ENCODE data around the gene FURIN. TPM values are rescaled to one million over a fixed set of nuclear protein-coding genes. Genes with fewer than 3 reads are reported as not detected.

FURIN gene
- polyA plus RNA-seq, 10 donors, result 20.1 to 35.7 (median 28.3) TPM

Other genes with a start within 250 kb of the FURIN start
- gene BLM, start 151.2 kb upstream of the FURIN start, polyA plus RNA-seq (ENCODE audit: insufficient read length in 10 of 10), result 1 to 10 TPM; 2.9 to 9.5 (median 5.6) TPM
- 10 to 100 TPM; 10.0 to 15.9 (median 11.4) TPM for gene FES, start 15.9 kb downstream of the FURIN start, polyA plus RNA-seq (ENCODE audit: insufficient read length in 10 of 10)
- 10 to 100 TPM; 21.2 to 44.6 (median 33.3) TPM for gene MAN2A2, start 34.7 kb downstream of the FURIN start, polyA plus RNA-seq (ENCODE audit: insufficient read length in 10 of 10)
- gene HDDC3, start 64.0 kb downstream of the FURIN start, polyA plus RNA-seq (ENCODE audit: insufficient read length in 10 of 10), result 10 to 100 TPM in 4 of 10 donors, 1 to 10 TPM in 6; 8.2 to 13.7 (median 9.9) TPM
- gene UNC45A, start 66.7 kb downstream of the FURIN start, polyA plus RNA-seq (ENCODE audit: insufficient read length in 10 of 10), result 10 to 100 TPM; 22.6 to 35.7 (median 27.0) TPM
- 10 to 100 TPM in 9 of 10 donors, 1 to 10 TPM in 1; 9.8 to 18.6 (median 12.2) TPM for gene RCCD1, start 86.3 kb downstream of the FURIN start, polyA plus RNA-seq (ENCODE audit: insufficient read length in 10 of 10)
- 10 to 100 TPM; 34.1 to 72.6 (median 45.2) TPM for gene PRC1, start 125.9 kb downstream of the FURIN start, polyA plus RNA-seq (ENCODE audit: insufficient read length in 10 of 10)
- gene VPS33B, start 154.0 kb downstream of the FURIN start, polyA plus RNA-seq (ENCODE audit: insufficient read length in 10 of 10), result 10 to 100 TPM in 7 of 10 donors, 1 to 10 TPM in 3; 7.5 to 15.5 (median 11.1) TPM
- gene SV2B, start 231.7 kb downstream of the FURIN start, polyA plus RNA-seq (ENCODE audit: insufficient read length in 10 of 10), result 1 to 10 TPM; 1.7 to 4.7 (median 3.2) TPM